Neural cell (in vitro differentiated cells): ENCODE data around the gene NTNG1. TPM values are rescaled to one million over a fixed set of nuclear protein-coding genes. Genes with fewer than 3 reads are reported as not detected.

Experiments used
- H2AFZ ChIP-seq: fragments of 200-600, 300-800 bp; sonication (generic), shearing (Covaris generic); 2 replicates; pipeline ENCODE4 v1.6.0; 2014; ENCODE audit warnings: low read depth, mild to moderate bottlenecking, antibody characterized with exemption, low read length, moderate library complexity
- H3F3A ChIP-seq: fragments of 200-600 bp; shearing (Covaris generic); 2 replicates; pipeline ENCODE4 v1.6.1; 2016; ENCODE audit warnings: mild to moderate bottlenecking, moderate library complexity, mixed read lengths, antibody characterized with exemption, low read length; ENCODE audit not compliant: insufficient read depth, poor library complexity, severe bottlenecking
- H3K27ac ChIP-seq: fragments of 200-600, 300-800 bp; sonication (generic), shearing (Covaris generic); 2 replicates; pipeline ENCODE4 v1.5.1; 2014; ENCODE audit warnings: mild to moderate bottlenecking, low read length, moderate library complexity
- H3K27me3 ChIP-seq: fragments of 300-800, 200-600 bp; sonication (generic), shearing (Covaris generic); 2 replicates; pipeline ENCODE4 v1.6.0; 2014; ENCODE audit warnings: mild to moderate bottlenecking, low read depth, low read length, moderate library complexity; ENCODE audit not compliant: insufficient read depth
- H3K36me3 ChIP-seq: fragments of 300-800, 200-600 bp; sonication (generic), shearing (Covaris generic); 2 replicates; pipeline ENCODE4 v1.5.1; 2014; ENCODE audit warnings: mild to moderate bottlenecking, antibody characterized with exemption, low read length, moderate library complexity; ENCODE audit not compliant: insufficient read depth
- H3K4me2 ChIP-seq: fragments of 300-800, 200-600 bp; sonication (generic), shearing (Covaris generic); 2 replicates; pipeline ENCODE4 v1.6.0; 2014; ENCODE audit warnings: mild to moderate bottlenecking, low read length
- H3K4me3 ChIP-seq: fragments of 300-800, 200-600 bp; sonication (generic), shearing (Covaris generic); 2 replicates; pipeline ENCODE4 v1.5.1; 2014; ENCODE audit warnings: mild to moderate bottlenecking, low read length, moderate library complexity
- H3K79me2 ChIP-seq: fragments of 200-600 bp; shearing (Covaris generic); replicated peaks from 2 replicates; pipeline ENCODE4 v1.6.0; 2014; ENCODE audit warnings: mild to moderate bottlenecking, low read length, moderate library complexity; ENCODE audit not compliant: insufficient read depth
- H3K9ac ChIP-seq: fragments of 300-800, 200-600 bp; sonication (generic), shearing (Covaris generic); 2 replicates; pipeline ENCODE4 v1.6.1; 2016; ENCODE audit warnings: mild to moderate bottlenecking, low read length, mixed read lengths
- H3K9me2 ChIP-seq: fragments of 200-600 bp; shearing (Covaris generic); 2 replicates; pipeline ENCODE4 v1.6.1; 2016; ENCODE audit warnings: mild to moderate bottlenecking, low read length, mixed read lengths; ENCODE audit not compliant: insufficient read depth
- H3K9me3 ChIP-seq: fragments of 200-600, 300-800 bp; sonication (generic), shearing (Covaris generic); 2 replicates; pipeline ENCODE4 v1.6.1; 2016; ENCODE audit warnings: mild to moderate bottlenecking, mixed run types, low read length, moderate library complexity, mixed read lengths
- H4K20me1 ChIP-seq: fragments of 200-600 bp; shearing (Covaris generic); 2 replicates; pipeline ENCODE4 v1.6.1; 2016; ENCODE audit warnings: mild to moderate bottlenecking, mixed run types; ENCODE audit not compliant: insufficient read depth
- CTCF ChIP-seq: fragments of 450-650 bp; IDR thresholded peaks from 2 replicates; pipeline ENCODE4 v1.5.1; 2014; ENCODE audit warnings: antibody characterized with exemption, mild to moderate bottlenecking, moderate library complexity; ENCODE audit not compliant: poor library complexity, severe bottlenecking
- EP300 ChIP-seq: fragments of 450-650 bp; conservative IDR thresholded peaks from 2 replicates; pipeline ENCODE4 v1.6.1; 2014; ENCODE audit warnings: antibody characterized with exemption, mild to moderate bottlenecking, moderate library complexity; ENCODE audit not compliant: poor library complexity, severe bottlenecking
- EZH2 ChIP-seq: fragments of 200-600, 300-800 bp; shearing (Covaris generic), sonication (generic); IDR thresholded peaks from 2 replicates; pipeline ENCODE4 v1.6.1; 2014; ENCODE audit warnings: antibody characterized with exemption, low read length, borderline replicate concordance, mild to moderate bottlenecking; ENCODE audit not compliant: insufficient read depth, poor library complexity, severe bottlenecking
- MXI1 ChIP-seq: fragments of 450-650 bp; conservative IDR thresholded peaks from 2 replicates; pipeline ENCODE4 v1.6.1; 2014; ENCODE audit warnings: antibody characterized with exemption, mild to moderate bottlenecking; ENCODE audit not compliant: poor library complexity, severe bottlenecking
- POLR2AphosphoS5 ChIP-seq: IDR thresholded peaks from 2 replicates; pipeline ENCODE4 v1.6.1; 2012
- RAD21 ChIP-seq: fragments of 450-650 bp; conservative IDR thresholded peaks from 2 replicates; pipeline ENCODE4 v1.6.1; 2014; ENCODE audit warnings: antibody characterized with exemption, mild to moderate bottlenecking, moderate library complexity
- REST ChIP-seq: IDR thresholded peaks from 2 replicates; pipeline ENCODE4 v1.6.1; 2012; ENCODE audit warnings: borderline replicate concordance
- SMC3 ChIP-seq: fragments of 450-650 bp; conservative IDR thresholded peaks from 2 replicates; pipeline ENCODE4 v1.6.1; 2014; ENCODE audit warnings: antibody characterized with exemption, mild to moderate bottlenecking, moderate library complexity; ENCODE audit not compliant: poor library complexity
- TAF1 ChIP-seq: IDR thresholded peaks from 2 replicates; pipeline ENCODE4 v1.6.1; 2012; ENCODE audit warnings: low read depth
- polyA plus RNA-seq: library from polyadenylated mRNA; depleted of rRNA; stranded (reverse); fragments of >200 nt; gene quantifications from 2 replicates; pipeline ENCODE4 v1.2.3, GENCODE V29; 2014

Gene NTNG1
- polyA plus RNA-seq, 1 donor from 2014 or later: not detected

GRCh38 chr1:107297681-107298080 lies 156.8 kb downstream of the NTNG1 start:
- H3K9me2 ChIP-seq: no peaks in the 10 kb centered on the region
- H3K36me3 ChIP-seq: no peaks in the 10 kb centered on the region
- no peaks in the 10 kb centered on the region for H3F3A ChIP-seq
- H3K27me3 ChIP-seq: no peaks in the 10 kb centered on the region
- H4K20me1 ChIP-seq: no peaks in the 10 kb centered on the region
- no peak overlapping the region for H3K4me3 ChIP-seq
- H3K9ac ChIP-seq: no peak overlapping the region
- no peak overlapping the region for H3K27ac ChIP-seq
- no peak overlapping the region for H2AFZ ChIP-seq
- H3K4me2 ChIP-seq: no peak overlapping the region
- H3K9me3 ChIP-seq: no peaks in the 10 kb centered on the region
- H3K79me2 ChIP-seq: no peaks in the 10 kb centered on the region
- TF ChIP-seq EZH2 (no peak), CTCF (no peak), EP300 (no peak), POLR2AphosphoS5 (no peak), MXI1 (no peak), SMC3 (no peak), REST (no peak), TAF1 (no peak)

- H3K36me3 ChIP-seq: no peaks in the 10 kb centered on the region
- no peak overlapping the region for H2AFZ ChIP-seq
- H3K9me2 ChIP-seq: no peaks in the 10 kb centered on the region
- no peaks in the 10 kb centered on the region for H4K20me1 ChIP-seq
- no peaks in the 10 kb centered on the region for H3K27me3 ChIP-seq
- no peak overlapping the region for H3K9ac ChIP-seq
- TF ChIP-seq TAF1 (no peak), SMC3 (no peak), POLR2AphosphoS5 (no peak), CTCF (no peak), RAD21 (no peak), EP300 (no peak), REST (no peak), EZH2 (no peak), MXI1 (no peak)
- H3K27ac ChIP-seq: no peak overlapping the region
- H3F3A ChIP-seq: no peaks in the 10 kb centered on the region
- no peak overlapping the region for H3K4me2 ChIP-seq
- H3K79me2 ChIP-seq: no peaks in the 10 kb centered on the region
- no peak overlapping the region for H3K4me3 ChIP-seq
- no peaks in the 10 kb centered on the region for H3K9me3 ChIP-seq
Observed at GRCh38 chr1:107298526-107298925, 157.7 kb downstream of the NTNG1 start.
